GM12878 (cell line): ENCODE results near the gene NANOS2.

Source experiments
- BHLHE40 ChIP-seq, 2 experiments: fragments of 450-650 bp in 1 of 2; IDR thresholded peaks; 2 replicates each; pipeline ENCODE4 v1.6.1; 2011 to 2017; ENCODE audit warnings: low read depth in 2 of 2, borderline replicate concordance in 1 of 2, improper control_type of control experiment in 1 of 2, low read length in 1 of 2, mild to moderate bottlenecking in 1 of 2
- EZH2 ChIP-seq: IDR thresholded peaks from 2 replicates; pipeline ENCODE4 v1.6.1; 2012; ENCODE audit warnings: low read depth, mild to moderate bottlenecking, control low read depth, inconsistent platforms, low read length, borderline replicate concordance; ENCODE audit not compliant: control insufficient read depth
- NFYB ChIP-seq: IDR thresholded peaks from 2 replicates; pipeline ENCODE4 v1.6.1; 2011; ENCODE audit warnings: low read depth, mild to moderate bottlenecking, low read length, improper control_type of control experiment, moderate library complexity; ENCODE audit not compliant: insufficient read depth
- TF ChIP-seq, protein P1 (sequence below), 3 experiments: IDR thresholded peaks in 2 of 3; conservative IDR thresholded peaks in 1 of 3; 2 replicates each; pipeline ENCODE4 v1.5.1; 2011; ENCODE audit warnings: low read depth in 3 of 3, low read length in 3 of 3, mild to moderate bottlenecking in 3 of 3, control low read depth in 2 of 3, moderate library complexity in 2 of 3, inconsistent platforms in 1 of 3, mixed read lengths in 1 of 3; ENCODE audit not compliant: control insufficient read depth in 2 of 3, insufficient read depth in 1 of 3; ENCODE audit errors: extremely low read depth in 1 of 3
- TF ChIP-seq, protein P2 (sequence below): fragments of 450-650 bp; formaldehyde crosslinking; IDR thresholded peaks from 2 replicates; pipeline ENCODE4 v1.4.0; 2020; ENCODE audit warnings: mild to moderate bottlenecking, moderate library complexity

GRCh38 chr19:45876411-45877197 lies 38.0 kb downstream of the NANOS2 start:
- TF ChIP-seq, protein P1, sequence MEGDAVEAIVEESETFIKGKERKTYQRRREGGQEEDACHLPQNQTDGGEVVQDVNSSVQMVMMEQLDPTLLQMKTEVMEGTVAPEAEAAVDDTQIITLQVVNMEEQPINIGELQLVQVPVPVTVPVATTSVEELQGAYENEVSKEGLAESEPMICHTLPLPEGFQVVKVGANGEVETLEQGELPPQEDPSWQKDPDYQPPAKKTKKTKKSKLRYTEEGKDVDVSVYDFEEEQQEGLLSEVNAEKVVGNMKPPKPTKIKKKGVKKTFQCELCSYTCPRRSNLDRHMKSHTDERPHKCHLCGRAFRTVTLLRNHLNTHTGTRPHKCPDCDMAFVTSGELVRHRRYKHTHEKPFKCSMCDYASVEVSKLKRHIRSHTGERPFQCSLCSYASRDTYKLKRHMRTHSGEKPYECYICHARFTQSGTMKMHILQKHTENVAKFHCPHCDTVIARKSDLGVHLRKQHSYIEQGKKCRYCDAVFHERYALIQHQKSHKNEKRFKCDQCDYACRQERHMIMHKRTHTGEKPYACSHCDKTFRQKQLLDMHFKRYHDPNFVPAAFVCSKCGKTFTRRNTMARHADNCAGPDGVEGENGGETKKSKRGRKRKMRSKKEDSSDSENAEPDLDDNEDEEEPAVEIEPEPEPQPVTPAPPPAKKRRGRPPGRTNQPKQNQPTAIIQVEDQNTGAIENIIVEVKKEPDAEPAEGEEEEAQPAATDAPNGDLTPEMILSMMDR (IDR thresholded peaks at IDR 0.05 in 2 of 3, conservative IDR thresholded peaks at IDR 0.05 in 1 of 3; ENCODE audit: control insufficient read depth in 2 of 3, extremely low read depth in 1 of 3, insufficient read depth in 1 of 3, low read depth in 3 of 3, low read length in 3 of 3) = no peak
- TF ChIP-seq BHLHE40 (IDR thresholded peaks at IDR 0.05; ENCODE audit: borderline replicate concordance in 1 of 2, low read depth in 2 of 2, low read length in 1 of 2) (no peak), EZH2 (no peak), NFYB (no peak)
- TF ChIP-seq, protein P2, sequence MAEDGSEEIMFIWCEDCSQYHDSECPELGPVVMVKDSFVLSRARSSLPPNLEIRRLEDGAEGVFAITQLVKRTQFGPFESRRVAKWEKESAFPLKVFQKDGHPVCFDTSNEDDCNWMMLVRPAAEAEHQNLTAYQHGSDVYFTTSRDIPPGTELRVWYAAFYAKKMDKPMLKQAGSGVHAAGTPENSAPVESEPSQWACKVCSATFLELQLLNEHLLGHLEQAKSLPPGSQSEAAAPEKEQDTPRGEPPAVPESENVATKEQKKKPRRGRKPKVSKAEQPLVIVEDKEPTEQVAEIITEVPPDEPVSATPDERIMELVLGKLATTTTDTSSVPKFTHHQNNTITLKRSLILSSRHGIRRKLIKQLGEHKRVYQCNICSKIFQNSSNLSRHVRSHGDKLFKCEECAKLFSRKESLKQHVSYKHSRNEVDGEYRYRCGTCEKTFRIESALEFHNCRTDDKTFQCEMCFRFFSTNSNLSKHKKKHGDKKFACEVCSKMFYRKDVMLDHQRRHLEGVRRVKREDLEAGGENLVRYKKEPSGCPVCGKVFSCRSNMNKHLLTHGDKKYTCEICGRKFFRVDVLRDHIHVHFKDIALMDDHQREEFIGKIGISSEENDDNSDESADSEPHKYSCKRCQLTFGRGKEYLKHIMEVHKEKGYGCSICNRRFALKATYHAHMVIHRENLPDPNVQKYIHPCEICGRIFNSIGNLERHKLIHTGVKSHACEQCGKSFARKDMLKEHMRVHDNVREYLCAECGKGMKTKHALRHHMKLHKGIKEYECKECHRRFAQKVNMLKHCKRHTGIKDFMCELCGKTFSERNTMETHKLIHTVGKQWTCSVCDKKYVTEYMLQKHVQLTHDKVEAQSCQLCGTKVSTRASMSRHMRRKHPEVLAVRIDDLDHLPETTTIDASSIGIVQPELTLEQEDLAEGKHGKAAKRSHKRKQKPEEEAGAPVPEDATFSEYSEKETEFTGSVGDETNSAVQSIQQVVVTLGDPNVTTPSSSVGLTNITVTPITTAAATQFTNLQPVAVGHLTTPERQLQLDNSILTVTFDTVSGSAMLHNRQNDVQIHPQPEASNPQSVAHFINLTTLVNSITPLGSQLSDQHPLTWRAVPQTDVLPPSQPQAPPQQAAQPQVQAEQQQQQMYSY (CRISPR knock-in tag) = no peak
